Subcutaneous adipose tissue (tissue), 4 donors: ENCODE measurements around the gene PLEK. TPM values are rescaled to one million over a fixed set of nuclear protein-coding genes. Genes with fewer than 3 reads are reported as not detected.

Experiments
- CTCF ChIP-seq: fragments of 450-650 bp; IDR thresholded peaks from one replicate; pipeline ENCODE4 v1.5.1; 2016; ENCODE audit warnings: low read depth, mild to moderate bottlenecking, control low read depth, antibody characterized with exemption, moderate library complexity
- total RNA-seq, 4 donors: library from RNA; depleted of rRNA; stranded (reverse); fragments of >200 nt; gene quantifications; one replicate each; pipeline ENCODE4 v1.1.0, GENCODE V29; 2016

Gene PLEK
- total RNA-seq, 4 donors from 2014 or later = 19.0 to 62.9 (median 31.8) TPM

GRCh38 chr2:68438455-68439303 lies 73.6 kb downstream of the PLEK start:
- no peak for TF ChIP-seq CTCF

- peak; percentile 36 for TF ChIP-seq CTCF
These were observed 76.3 kb downstream of the PLEK start for GRCh38 chr2:68441179-68441993.

GRCh38 chr2:68441994-68442322 lies 76.9 kb downstream of the PLEK start:
- TF ChIP-seq CTCF = no peak

Other genes with a start within 250 kb of the PLEK start
- gene PNO1, start 207.4 kb upstream of the PLEK start, total RNA-seq = 10 to 100 TPM in 3 of 4 donors, 1 to 10 TPM in 1; 9.4 to 28.7 (median 13.6) TPM
- 10 to 100 TPM; 68.6 to 86.3 (median 70.1) TPM for gene PPP3R1, start 112.8 kb upstream of the PLEK start, total RNA-seq
- 10 to 100 TPM; 36.2 to 59.8 (median 55.4) TPM for gene CNRIP1, start 45.3 kb upstream of the PLEK start, total RNA-seq
- 1 to 10 TPM; 1.3 to 2.0 (median 1.8) TPM for gene FBXO48, start 102.0 kb downstream of the PLEK start, total RNA-seq
- gene APLF, start 102.3 kb downstream of the PLEK start, total RNA-seq = 10 to 100 TPM in 2 of 4 donors, 1 to 10 TPM in 2; 6.6 to 10.8 (median 10.1) TPM